K562 (cell line): ENCODE measurements around the gene APBA2. TPM values are rescaled to one million over a fixed set of nuclear protein-coding genes. Genes with fewer than 3 reads are reported as not detected.

Experiments
- ATAC-seq: fragments of 200-7000 bp; cut with Tn5 transposase; 3 replicates; pipeline ENCODE4 v1.9.1; 2020; ENCODE audit warnings: moderate library complexity
- BruUV-seq: library from RNA; stranded (reverse); fragments of 400-500 nt; replicated peaks from 2 replicates; lab custom pipeline; 2021; lab: Mats Ljungman, UMichigan
- CTCF ChIA-PET: fragments of 300-600 bp; formaldehyde crosslinking; extraction: SDS; loops from one replicate; lab custom pipeline; 2021; ENCODE audit warnings: low intra/inter-chr PET ratio; lab: Yijun Ruan, JAX
- POLR2A ChIA-PET: fragments of 300-600, 350-650 bp; sonication (Branson Sonifier 250); formaldehyde crosslinking; extraction: SDS; loops from one replicate; lab custom pipeline; 2021; ENCODE audit warnings: antibody characterized with exemption, inconsistent platforms; lab: Yijun Ruan, JAX
- DNase-seq, 4 experiments: peaks; one replicate each; pipeline versions ENCODE4 v3.0.0 to v3.0.0-alpha.2; 2011 to 2018; ENCODE audit warnings: low spot score in 3 of 4, mixed read lengths in 3 of 4; ENCODE audit errors: extremely low read depth in 1 of 4
- FAIRE-seq: peaks from 2 replicates; lab custom pipeline; 2011; peaks lifted over from hg19 to GRCh38; lab: Jason Lieb, UNC
- H2AFZ ChIP-seq: 2 replicates; pipeline ENCODE4 v1.6.0; 2011; ENCODE audit warnings: low read depth, low read length, control low read depth, inconsistent platforms
- H3K27ac ChIP-seq: fragments of 200-600 bp; 3 replicates; pipeline ENCODE4 v1.8.0; 2011; ENCODE audit warnings: low read depth, mild to moderate bottlenecking, control low read depth, inconsistent platforms, low read length, moderate library complexity, mixed read lengths; ENCODE audit errors: extremely low read depth
- H3K27me3 ChIP-seq, 2 experiments: fragments of 300-600 bp in 1 of 2; 2 replicates in 1 of 2; 3 replicates in 1 of 2; pipeline versions ENCODE4 v1.6.0 to v1.8.0; 2011; ENCODE audit warnings: inconsistent platforms in 2 of 2, low read length in 2 of 2, mild to moderate bottlenecking in 1 of 2, mixed read lengths in 1 of 2, moderate library complexity in 1 of 2; ENCODE audit not compliant: control insufficient read depth in 2 of 2, insufficient read depth in 2 of 2
- H3K36me3 ChIP-seq: fragments of 300-600 bp; 3 replicates; pipeline ENCODE4 v1.8.0; 2011; ENCODE audit warnings: mild to moderate bottlenecking, low read length, inconsistent platforms; ENCODE audit not compliant: control insufficient read depth, insufficient read depth
- H3K4me1 ChIP-seq, 2 experiments: fragments of 200-600 bp in 1 of 2; replicated peaks in 1 of 2; 2 replicates in 1 of 2; 3 replicates in 1 of 2; pipeline versions ENCODE4 v1.5.1 to v1.8.0; 2011; ENCODE audit warnings: inconsistent platforms in 2 of 2, low read length in 2 of 2, mild to moderate bottlenecking in 1 of 2, mixed read lengths in 1 of 2, moderate library complexity in 1 of 2; ENCODE audit not compliant: control insufficient read depth in 2 of 2, insufficient read depth in 2 of 2
- H3K4me2 ChIP-seq: 2 replicates; pipeline ENCODE4 v1.6.1; 2011; ENCODE audit warnings: low read length, control low read depth, inconsistent platforms, mixed read lengths; ENCODE audit not compliant: insufficient read depth
- H3K4me3 ChIP-seq: fragments of 200-600 bp; sonication (generic), shearing (Covaris generic); 2 replicates; pipeline ENCODE4 v1.5.1; 2016; ENCODE audit warnings: control low read depth, inconsistent platforms
- H3K79me2 ChIP-seq: fragments of 200-600 bp; 3 replicates; pipeline ENCODE4 v1.8.0; 2011; ENCODE audit warnings: low read length, inconsistent platforms; ENCODE audit not compliant: control insufficient read depth, insufficient read depth
- H3K9ac ChIP-seq, 2 experiments: 2 replicates each; pipeline versions ENCODE4 v1.6.0 to v1.6.1; 2011; ENCODE audit warnings: low read depth in 2 of 2, low read length in 2 of 2, control low read depth in 1 of 2, inconsistent platforms in 1 of 2, mild to moderate bottlenecking in 1 of 2, mixed read lengths in 1 of 2; ENCODE audit not compliant: insufficient read depth in 1 of 2
- H3K9me1 ChIP-seq: one replicate; pipeline ENCODE4 v1.6.0; 2011; ENCODE audit warnings: inconsistent platforms, mild to moderate bottlenecking, low read length, moderate library complexity; ENCODE audit not compliant: control insufficient read depth, insufficient read depth
- H3K9me3 ChIP-seq: replicated peaks from 2 replicates; pipeline ENCODE4 v1.5.1; 2011; ENCODE audit warnings: low read depth, low read length, inconsistent platforms; ENCODE audit not compliant: control insufficient read depth, insufficient read depth
- H4K20me1 ChIP-seq: replicated peaks from 2 replicates; pipeline ENCODE4 v1.6.1; 2011; ENCODE audit warnings: low read length, inconsistent platforms, mixed read lengths; ENCODE audit not compliant: control insufficient read depth, insufficient read depth
- ATF1 ChIP-seq, 2 experiments: fragments of 450-650 bp in 1 of 2; IDR thresholded peaks; 2 replicates each; pipeline ENCODE4 v1.6.1; 2016; ENCODE audit warnings: missing compliant biosample characterization in 1 of 2, missing genetic modification characterization in 1 of 2
- BCOR ChIP-seq: fragments of 450-650 bp; IDR thresholded peaks from 2 replicates; pipeline ENCODE4 v1.6.1; 2016
- GATAD2A ChIP-seq: fragments of 450-650 bp; IDR thresholded peaks from 2 replicates; pipeline ENCODE4 v1.6.1; 2017
- HDAC8 ChIP-seq: fragments of 450-650 bp; IDR thresholded peaks from 2 replicates; pipeline ENCODE4 v1.6.1; 2016; ENCODE audit warnings: mild to moderate bottlenecking, missing genetic modification characterization, moderate library complexity, missing compliant biosample characterization
- HDGF ChIP-seq: fragments of 450-650 bp; IDR thresholded peaks from 2 replicates; pipeline ENCODE4 v1.6.1; 2016
- PHB2 ChIP-seq: fragments of 450-650 bp; IDR thresholded peaks from 2 replicates; pipeline ENCODE4 v1.6.1; 2017; ENCODE audit warnings: low read depth
- SMARCA5 ChIP-seq: fragments of 450-650 bp; IDR thresholded peaks from 2 replicates; pipeline ENCODE4 v1.6.1; 2016
- SRSF3 ChIP-seq: fragments of 200-400 bp; formaldehyde crosslinking; IDR thresholded peaks from 2 replicates; pipeline ENCODE4 v1.6.1; 2016; ENCODE audit warnings: mild to moderate bottlenecking, low read length, moderate library complexity; ENCODE audit not compliant: insufficient read depth
- TAF9B ChIP-seq: fragments of 450-650 bp; IDR thresholded peaks from 2 replicates; pipeline ENCODE4 v1.6.1; 2018; ENCODE audit warnings: mild to moderate bottlenecking; ENCODE audit not compliant: partially characterized antibody
- TCF7 ChIP-seq: sonication (generic); IDR thresholded peaks from 2 replicates; pipeline ENCODE4 v1.6.1; 2016; ENCODE audit warnings: antibody characterized with exemption, borderline replicate concordance
- XRCC5 ChIP-seq: fragments of 200-400 bp; formaldehyde crosslinking; IDR thresholded peaks from 2 replicates; pipeline ENCODE4 v1.6.1; 2017; ENCODE audit warnings: low read depth, mild to moderate bottlenecking, low read length
- ZKSCAN3 ChIP-seq: fragments of 250-450 bp; sonication (Bioruptor Pico); IDR thresholded peaks from 2 replicates; pipeline ENCODE4 v1.4.0; 2020
- ZNF146 ChIP-seq: IDR thresholded peaks from one replicate; pipeline ENCODE4 v1.6.1; 2018; ENCODE audit warnings: missing compliant biosample characterization; ENCODE audit not compliant: unreplicated experiment
- ZNF212 ChIP-seq: fragments of 450-650 bp; formaldehyde crosslinking; IDR thresholded peaks from 2 replicates; pipeline ENCODE4 v1.4.0; 2020; ENCODE audit warnings: mild to moderate bottlenecking
- ZNF280A ChIP-seq: fragments of 450-650 bp; IDR thresholded peaks from 2 replicates; pipeline ENCODE4 v1.6.1; 2018; ENCODE audit warnings: mild to moderate bottlenecking, low read depth; ENCODE audit not compliant: partially characterized antibody
- ZNF41 ChIP-seq: fragments of 250-450 bp; sonication (Bioruptor Pico); conservative IDR thresholded peaks from 2 replicates; pipeline ENCODE4 v1.4.0; 2020; ENCODE audit warnings: mild to moderate bottlenecking
- WGBS: fragments of 100-300 bp; shearing (Covaris generic); methylation state at CpG from one replicate; pipeline ENCODE4 v1.1.6; 2016; ENCODE audit warnings: low coverage, mixed read lengths; ENCODE audit not compliant: insufficient coverage; ENCODE audit errors: missing lambda C conversion rate; 5-methylcytosine and 5-hydroxymethylcytosine counted together
- in situ Hi-C: fragments of 300-500 bp; cut with MboI; formaldehyde crosslinking; loops from 4 replicates; pipeline ENCODE4 v1.15.0; 2018; ENCODE audit warnings: inconsistent platforms, mixed read lengths
- intact Hi-C: fragments of 100-400 bp; cut with micrococcal nuclease; formaldehyde crosslinking; loops from 2 replicates; pipeline ENCODE4 v1.14.2; 2022
- polyA plus RNA-seq, 8 experiments: library from polyadenylated mRNA; depleted of rRNA in 4 of 8; stranded (reverse) in 5 of 8; unstranded in 3 of 8; fragments of >200 nt; fragmentation: Nextera tagmentation in 2 of 8; fragmentation: Illumina TruSeq in 1 of 8; extraction: Ambion mirVana in 2 of 8; extraction: Trizol in 1 of 8; gene quantifications; 2 replicates each; pipeline versions ENCODE4 v1.2.1 to v1.2.3, GENCODE V29; 2011 to 2014; ENCODE audit warnings: inconsistent platforms in 1 of 8, missing spikeins in 1 of 8
- total RNA-seq, 7 experiments: library from RNA; depleted of rRNA in 6 of 7; stranded (reverse); fragments of >200 nt in 6 of 7; fragmentation: Illumina TruSeq in 2 of 7; extraction: Trizol in 2 of 7; gene quantifications; 2 replicates each; pipeline versions ENCODE4 v1.2.1 to v1.2.3, GENCODE V29; 2011 to 2021; ENCODE audit warnings: low replicate concordance in 1 of 7

The APBA2 gene
- total and polyA plus RNA-seq, 9 of the 15 experiments (the other 6 are each of a cell fraction or from before 2014, with no cell fraction given) = 0.24 to 40.9 (median 25.2) TPM

DNA sequence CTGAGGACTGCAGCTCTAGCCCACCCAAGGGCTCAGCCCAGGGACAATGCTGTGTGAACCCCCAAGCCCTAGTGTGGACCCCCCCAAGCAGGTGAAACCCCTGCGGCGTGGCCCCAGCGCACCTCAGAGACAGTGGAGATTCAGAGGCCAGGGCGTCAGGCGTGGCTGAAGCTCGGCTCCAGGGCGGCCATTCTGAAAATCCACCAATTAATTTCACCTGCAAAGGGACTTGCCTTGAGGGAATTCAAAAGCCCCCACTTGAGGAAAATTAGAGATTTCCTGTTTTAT lies 235.5 kb downstream of the APBA2 start:
- H3K79me2 ChIP-seq = no peaks in the 10 kb centered on the region
- H3K4me2 ChIP-seq = no peak overlapping the region
- intact Hi-C loops (no loop called here), in situ Hi-C loops (no loop called here)
- no TSS peak for BruUV-seq
- H2AFZ ChIP-seq = no peak overlapping the region
- DNase-seq (no peak), ATAC-seq (no peak), FAIRE-seq (no peak)
- ChIA-PET CTCF (no interaction called here), POLR2A (interaction anchor here (0.6 to 1.8 kb wide), 2 partner anchors 9 to 238 kb away, joined by 3 to 4 read pairs; no protein-coding TSS in a partner anchor)
- no peak overlapping the region; a peak in 1 of 4 replicates for H3K9ac ChIP-seq
- peaks cover 0 to 36% of the 10 kb centered on the region in 2 experiments; a peak in 3 of 5 replicates for H3K4me1 ChIP-seq
- TF ChIP-seq XRCC5 (no peak), ZNF146 (CRISPR knock-in tag) (no peak), TAF9B (no peak), BCOR (no peak), HDAC8 (tag) (no peak), ZNF212 (CRISPR knock-in tag) (no peak), HDGF (no peak)
- no peaks in the 10 kb centered on the region for H3K9me3 ChIP-seq
- no peaks in the 10 kb centered on the region for H3K9me1 ChIP-seq
- H3K36me3 ChIP-seq = no peaks in the 10 kb centered on the region
- peaks cover 0 to 17% of the 10 kb centered on the region in 2 experiments; a peak in 2 of 5 replicates for H3K27me3 ChIP-seq
- no peak overlapping the region for H3K4me3 ChIP-seq
- no peak overlapping the region for H3K27ac ChIP-seq
- H4K20me1 ChIP-seq = peaks cover 8% of the 10 kb centered on the region
- 20% methylated on average over 7 of the region's 7 CpGs for WGBS

GRCh38 chr15:29121907-29122306 lies 236.1 kb downstream of the APBA2 start:
- Histone ChIP-seq H4K20me1 (peaks cover 8% of the 10 kb centered on the region), H3K4me2 (no peak overlapping the region), H3K79me2 (no peaks in the 10 kb centered on the region), H3K27ac (no peak overlapping the region), H3K27me3 (peaks cover 0 to 19% of the 10 kb centered on the region in 2 experiments; a peak in 2 of 5 replicates), H3K4me1 (peaks cover 0 to 42% of the 10 kb centered on the region in 2 experiments; a peak in 4 of 5 replicates), H3K9me3 (no peaks in the 10 kb centered on the region), H2AFZ (no peak overlapping the region), H3K9me1 (no peaks in the 10 kb centered on the region), H3K9ac (no peak overlapping the region; a peak in 1 of 4 replicates), H3K36me3 (no peaks in the 10 kb centered on the region), H3K4me3 (no peak overlapping the region)
- ChIA-PET CTCF (no interaction called here), POLR2A (interaction anchor here (0.6 to 1.8 kb wide), 3 partner anchors 10 to 236 kb away, joined by 3 to 5 read pairs (median 4); no protein-coding TSS in a partner anchor)
- ATAC-seq (no peak), FAIRE-seq (no peak), DNase-seq (no peak)
- intact Hi-C loops (no loop called here), in situ Hi-C loops (no loop called here)
- 19% methylated on average over 9 of the region's 9 CpGs for WGBS
- BruUV-seq = no TSS peak
- TF ChIP-seq SRSF3 (no peak), GATAD2A (no peak), SMARCA5 (no peak), TCF7 (no peak), PHB2 (no peak), ZKSCAN3 (no peak), ATF1 (CRISPR knock-in tag; IDR thresholded peaks at IDR 0.05) (no peak), ATF1 (tag; IDR thresholded peaks at IDR 0.05) (no peak), ZNF41 (no peak), ZNF280A (no peak), ZNF212 (CRISPR knock-in tag) (no peak)
